GM21528 (cell line): ENCODE data around the gene DOCK4.
A peak's percentile ranks its signal among the peaks of the same experiment; 100 is the strongest.

Source experiments
- ATAC-seq: cut with Tn5 transposase; IDR thresholded peaks from one replicate; pipeline ENCODE4 v1.9.1; 2021; ENCODE audit warnings: mild to moderate bottlenecking, moderate library complexity; ENCODE audit not compliant: unreplicated experiment, low FRiP score

The DOCK4 gene

DNA sequence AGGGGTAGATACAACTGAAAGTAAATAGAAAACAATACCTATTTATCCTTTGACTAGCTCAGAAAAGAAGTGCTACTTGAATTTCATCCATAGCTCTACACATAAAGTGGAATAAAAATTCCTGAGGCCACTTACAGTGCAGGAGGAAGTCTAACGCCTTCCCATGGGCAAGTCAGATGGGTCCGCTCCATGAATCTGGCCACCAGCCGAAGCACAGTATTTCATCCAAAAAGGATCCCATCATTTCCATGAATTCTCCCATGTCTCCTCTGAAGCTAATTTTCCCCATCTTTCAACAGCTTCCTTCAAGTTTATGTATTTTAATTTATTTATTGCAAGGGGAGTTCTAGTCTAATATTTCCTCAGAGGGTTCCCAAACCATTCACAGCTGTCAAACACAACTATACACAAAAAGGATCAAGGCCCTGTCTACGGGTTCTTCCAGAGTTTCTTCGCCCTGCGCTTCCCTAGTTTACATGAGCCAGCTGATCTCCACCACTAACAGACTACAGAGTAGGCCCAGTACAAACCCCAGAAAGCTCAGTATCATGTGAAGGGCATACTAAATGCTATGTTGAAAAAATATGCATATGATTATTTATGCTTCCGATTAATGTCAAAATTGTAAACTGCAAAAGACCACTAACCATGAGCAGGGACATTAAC, 184.7 kb downstream of the DOCK4 start:
- ATAC-seq: no peak

DNA sequence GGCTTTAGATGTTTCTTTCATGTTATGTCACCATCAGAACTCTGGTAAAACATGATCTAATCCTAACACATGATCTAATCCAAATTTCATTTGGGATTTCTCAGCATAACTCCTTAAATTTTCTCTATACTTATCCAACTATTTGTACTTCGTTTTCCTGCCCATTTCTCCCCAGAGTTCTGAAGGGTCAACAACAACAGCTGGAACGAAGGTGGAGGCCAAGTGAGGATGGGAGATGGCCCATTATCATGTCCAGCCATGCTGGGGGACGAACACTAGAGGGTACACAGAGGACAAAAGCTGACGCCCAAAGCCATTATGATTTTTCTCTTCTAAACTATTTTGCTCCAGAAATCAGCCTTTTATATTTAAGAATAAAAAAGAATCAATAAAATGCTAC, 185.4 kb downstream of the DOCK4 start:
- ATAC-seq: no peak

DNA sequence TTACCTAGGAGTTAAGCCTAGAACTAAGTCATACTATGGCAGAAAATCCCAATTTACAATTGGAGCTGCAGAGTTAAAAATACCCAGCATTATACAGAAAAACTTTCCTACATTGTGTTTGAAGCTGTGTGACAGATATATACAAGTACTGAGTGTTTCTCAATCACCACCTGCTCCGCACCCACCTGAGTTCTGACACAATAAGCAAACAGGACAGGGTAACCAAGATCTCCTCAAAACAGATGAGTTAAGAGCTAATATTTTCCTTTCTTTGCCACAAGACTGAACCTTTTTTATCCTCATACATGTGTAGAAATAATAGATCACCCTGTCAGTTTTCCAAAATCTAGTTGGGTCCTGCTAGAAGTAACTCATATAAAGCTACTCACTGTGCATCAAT, 186.3 kb downstream of the DOCK4 start:
- ATAC-seq: no peak

DNA sequence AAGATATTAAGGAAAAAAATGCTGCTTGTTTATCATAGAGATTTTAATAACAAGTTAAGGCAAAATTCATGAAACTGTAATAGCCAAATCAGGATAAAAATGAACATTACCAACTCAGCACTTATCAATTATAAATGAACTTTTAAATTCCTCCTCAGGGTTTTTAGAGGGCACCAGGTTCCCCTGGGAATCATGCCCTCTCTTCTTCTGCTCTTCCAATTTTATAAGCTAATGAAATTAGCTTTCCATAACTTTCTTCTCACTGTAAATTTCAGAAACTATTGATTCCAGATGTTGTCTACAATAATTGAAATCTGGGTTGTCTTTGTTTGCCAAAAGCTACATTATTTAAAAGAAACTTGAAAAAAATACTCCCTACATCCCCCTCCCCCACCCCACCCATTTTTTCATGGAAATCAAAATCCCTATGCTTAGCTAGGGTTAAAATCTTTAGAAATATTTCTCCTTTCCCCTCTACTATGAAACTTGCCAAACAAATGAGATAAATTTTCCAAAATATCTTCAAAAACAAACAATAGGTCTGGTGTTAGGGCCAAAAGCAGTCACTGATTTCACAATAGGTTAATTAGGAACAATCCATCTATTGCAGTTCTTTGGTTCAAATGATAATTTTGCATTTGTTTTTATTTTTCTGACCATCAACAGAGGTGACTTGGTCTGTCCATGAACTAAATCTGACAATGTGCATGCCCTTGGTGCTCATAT, 187.7 kb downstream of the DOCK4 start:
- ATAC-seq: no peak

DNA sequence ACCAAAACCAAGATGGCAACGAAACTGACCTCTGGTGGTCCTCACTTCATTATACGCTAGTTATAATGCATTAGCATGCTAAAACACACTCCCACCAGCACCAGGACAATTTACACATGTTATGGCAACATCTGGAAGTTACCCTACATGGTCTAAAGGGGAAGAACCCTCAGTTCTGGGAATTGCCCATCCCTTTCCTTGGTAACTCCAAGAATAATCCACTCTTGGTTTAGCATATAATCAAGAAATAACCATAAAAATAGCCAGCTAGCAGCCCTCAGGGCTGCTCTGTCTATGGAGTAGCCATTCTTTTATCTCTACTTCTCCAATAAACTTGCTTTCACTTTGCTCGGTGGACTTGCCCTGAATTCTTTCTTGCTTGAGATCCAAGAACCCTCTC, 191.1 kb downstream of the DOCK4 start:
- ATAC-seq: no peak

DNA sequence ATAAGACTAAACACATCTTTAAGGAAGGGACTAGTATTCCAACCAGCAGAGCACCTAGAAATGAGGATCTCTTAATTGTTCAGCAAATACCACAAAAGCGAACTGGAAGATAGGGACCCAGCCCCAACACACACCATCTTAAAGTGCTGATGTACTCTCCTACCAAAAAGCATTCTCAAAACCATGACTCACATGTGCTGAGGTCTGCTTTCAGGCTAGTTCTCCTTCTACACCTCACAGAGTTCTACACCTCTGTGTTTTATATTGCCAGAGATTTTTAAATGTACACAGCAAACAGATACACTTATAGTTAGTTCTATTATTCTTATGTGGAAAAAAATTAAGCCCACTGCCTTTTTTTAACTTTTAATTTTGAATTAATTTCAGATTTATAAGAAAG, 191.9 kb downstream of the DOCK4 start:
- ATAC-seq: no peak

DNA sequence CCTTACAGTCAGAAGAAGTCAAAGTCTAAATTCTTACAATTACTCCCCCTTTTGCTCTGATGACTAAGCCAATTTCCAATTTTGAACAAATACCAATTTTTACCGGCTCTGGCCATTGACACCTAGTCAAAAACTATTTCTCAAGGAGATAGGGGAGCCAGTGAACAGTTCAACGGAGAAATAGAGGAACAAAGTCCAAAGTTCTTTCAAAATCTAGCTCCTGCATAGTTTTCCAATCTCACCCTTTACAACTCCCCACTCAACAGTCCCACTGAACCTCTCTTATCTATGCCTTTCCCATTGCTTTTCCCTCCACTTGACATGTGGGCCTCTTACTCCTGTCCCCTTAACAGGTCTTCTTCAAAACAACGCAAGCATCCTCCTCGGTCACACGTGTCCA, 192.9 kb downstream of the DOCK4 start:
- ATAC-seq: no peak

DNA sequence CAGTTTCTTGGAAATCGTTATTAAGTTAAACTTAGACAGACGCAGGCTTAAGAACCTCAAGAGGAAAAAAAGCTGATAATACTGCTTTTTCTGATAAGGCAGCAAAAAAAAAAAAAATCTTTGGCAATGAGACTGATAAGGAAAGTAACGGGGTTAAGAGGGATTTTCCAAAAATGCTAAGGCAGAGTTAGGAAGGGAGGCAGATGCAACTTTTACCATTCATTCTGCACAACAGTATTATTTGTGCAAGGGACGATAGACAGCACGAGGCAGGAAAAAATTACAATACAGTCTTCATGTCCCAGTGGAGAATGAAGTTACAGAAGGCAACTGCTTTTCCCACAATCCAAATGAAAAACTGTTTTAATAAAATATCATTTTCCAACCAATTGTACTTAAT, 194.0 kb downstream of the DOCK4 start:
- no peak for ATAC-seq

DNA sequence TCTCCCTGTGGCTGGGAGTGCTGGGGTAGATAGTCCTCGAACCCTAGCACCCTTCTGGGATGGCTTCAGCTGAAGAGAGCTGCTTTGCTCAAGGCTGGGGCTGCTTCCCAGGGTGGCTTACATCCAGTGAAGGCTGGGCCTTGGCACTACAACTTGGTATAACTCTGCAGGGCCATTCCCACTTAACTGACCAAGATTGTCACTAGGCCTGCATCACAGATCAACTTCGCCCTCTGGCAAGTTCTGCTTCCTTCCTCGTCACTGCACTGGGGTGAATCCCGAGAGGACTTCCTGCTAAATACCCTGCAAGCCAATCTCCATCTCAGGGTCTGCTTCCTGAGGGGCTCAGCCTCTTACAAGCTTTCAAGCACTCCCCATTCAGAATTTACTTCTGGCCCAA, 195.2 kb downstream of the DOCK4 start:
- no peak for ATAC-seq

DNA sequence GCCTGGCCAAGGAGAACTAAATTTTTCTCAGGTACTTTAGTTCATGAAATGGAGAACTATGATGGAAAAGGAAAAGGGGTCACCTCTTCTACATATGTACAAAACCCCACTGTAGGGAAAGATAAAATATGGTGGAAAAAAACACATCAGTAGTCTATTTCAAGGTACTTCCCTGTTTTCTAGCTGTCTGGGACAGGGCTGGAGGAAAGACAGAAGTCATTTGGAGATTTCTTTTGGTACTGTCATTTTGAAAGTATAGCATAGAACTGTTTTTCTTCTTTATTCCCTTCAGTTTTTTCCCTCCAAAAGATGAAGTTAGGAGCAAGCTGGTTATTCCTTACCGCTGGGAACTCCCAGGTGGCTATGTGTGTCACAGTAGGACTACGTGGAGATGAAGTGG, 196.1 kb downstream of the DOCK4 start:
- ATAC-seq: no peak

DNA sequence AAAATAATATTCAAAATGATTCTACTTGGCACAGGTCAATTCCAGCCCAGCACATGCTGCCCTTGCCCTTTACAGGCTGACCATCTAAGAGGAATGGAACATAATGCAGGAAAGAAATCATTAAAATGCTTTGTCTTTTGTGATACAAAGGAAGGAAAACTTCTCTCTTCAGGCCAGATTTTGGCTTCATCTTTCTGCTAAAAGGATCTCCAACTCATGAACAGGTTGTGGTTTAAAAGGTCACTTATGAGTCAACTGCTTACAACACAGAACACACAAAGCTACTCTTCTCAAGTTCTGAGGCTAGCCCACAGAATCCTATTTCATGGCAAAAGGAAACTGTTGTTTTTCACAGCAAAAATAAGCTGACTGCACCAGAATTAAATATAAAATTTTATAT, 197.1 kb downstream of the DOCK4 start:
- peak; percentile 66 for ATAC-seq

DNA sequence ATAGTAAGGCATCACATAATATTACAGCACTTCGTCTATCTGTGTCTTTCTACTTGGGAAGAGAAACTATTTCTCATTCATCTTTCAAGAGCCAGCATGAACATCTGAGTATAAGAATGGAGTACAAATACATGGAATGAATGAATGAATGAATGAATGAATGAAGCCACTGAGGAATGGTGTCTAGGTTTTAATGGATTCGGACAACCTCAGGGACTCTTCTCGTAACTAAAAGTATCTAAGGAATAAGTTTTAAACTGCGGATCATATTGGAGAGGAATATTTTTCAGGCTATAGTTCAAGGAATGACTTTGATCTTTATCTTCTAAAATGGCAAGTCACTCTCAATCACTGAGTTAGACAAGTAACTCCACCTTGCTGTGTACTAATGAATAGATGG, 199.0 kb downstream of the DOCK4 start:
- no peak for ATAC-seq

DNA sequence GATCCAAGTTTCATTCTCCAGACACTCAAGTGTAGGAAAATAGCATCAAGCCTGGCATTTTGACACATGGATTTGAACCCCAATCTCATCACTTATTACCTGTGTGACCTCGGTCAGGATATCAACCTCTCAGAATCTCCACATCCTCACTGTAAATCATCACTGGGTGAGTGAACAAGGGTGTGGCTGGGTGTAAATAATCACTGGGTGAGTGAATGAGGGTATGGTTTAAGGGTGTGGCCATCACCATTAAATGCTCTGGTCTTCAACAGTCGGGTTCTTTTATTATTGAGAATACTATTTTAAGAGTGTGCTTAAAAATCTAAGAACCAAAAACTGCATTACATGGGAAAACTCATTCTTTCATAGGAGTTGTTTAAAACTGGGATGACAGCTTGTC, 200.1 kb downstream of the DOCK4 start:
- ATAC-seq: no peak

DNA sequence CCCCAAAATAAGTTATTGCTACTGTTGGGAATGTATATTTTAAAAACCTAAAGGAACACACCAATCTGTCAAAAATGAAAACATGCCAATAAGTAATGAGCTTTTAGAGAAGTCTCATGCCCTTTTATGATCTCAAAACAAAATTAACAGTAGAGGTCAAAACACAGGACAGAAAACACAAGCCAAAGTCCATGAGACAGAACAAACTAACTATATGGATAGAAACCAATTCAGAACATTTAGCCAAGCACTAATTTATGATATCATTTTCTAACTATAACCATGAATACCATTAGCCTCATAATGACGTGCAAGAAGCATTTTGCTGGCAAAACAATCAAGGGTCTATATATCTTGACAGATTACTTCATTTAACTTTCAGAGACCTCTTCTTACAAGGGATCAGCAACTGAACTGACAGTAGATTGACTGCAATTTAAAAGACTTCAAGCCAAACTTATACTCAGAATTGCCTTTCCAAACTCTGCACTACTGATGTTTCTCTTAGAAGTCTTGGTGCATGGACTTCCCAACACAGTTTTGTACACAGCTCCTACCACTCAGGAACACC, 200.9 kb downstream of the DOCK4 start:
- no peak for ATAC-seq

DNA sequence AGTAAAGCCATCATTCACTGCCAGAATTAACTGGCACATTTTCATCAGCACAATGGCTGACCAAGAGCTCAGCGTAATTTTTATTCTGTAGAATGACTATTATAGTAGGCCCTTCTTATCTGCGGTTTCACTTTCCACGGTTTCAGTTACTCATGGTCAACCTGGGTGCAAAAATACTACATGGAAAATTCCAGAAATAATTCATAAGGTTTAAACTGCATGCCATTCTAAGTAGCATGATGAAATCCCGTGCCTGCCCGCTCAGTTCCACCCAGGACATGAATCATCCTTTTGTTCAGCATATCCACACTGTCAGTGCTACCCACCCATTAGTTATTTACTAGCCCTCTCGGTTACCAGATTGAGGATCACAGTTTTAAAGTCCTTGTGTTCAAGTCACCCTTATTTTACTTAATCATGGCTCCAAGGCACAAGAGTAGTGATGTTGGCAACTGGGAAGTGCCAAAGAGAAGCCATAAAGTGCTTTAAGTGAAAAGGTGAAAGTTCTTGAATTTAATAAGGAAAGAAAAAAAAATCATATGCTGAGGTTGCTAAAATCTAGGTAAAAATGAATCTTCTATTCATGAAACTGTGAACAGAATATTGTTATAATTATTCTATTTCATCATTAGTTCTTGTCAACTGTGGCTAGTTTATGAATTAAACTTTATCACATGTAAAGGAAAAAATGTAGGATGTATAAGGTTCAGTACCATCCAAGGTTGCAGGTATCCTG, 204.9 kb downstream of the DOCK4 start:
- no peak for ATAC-seq

DNA sequence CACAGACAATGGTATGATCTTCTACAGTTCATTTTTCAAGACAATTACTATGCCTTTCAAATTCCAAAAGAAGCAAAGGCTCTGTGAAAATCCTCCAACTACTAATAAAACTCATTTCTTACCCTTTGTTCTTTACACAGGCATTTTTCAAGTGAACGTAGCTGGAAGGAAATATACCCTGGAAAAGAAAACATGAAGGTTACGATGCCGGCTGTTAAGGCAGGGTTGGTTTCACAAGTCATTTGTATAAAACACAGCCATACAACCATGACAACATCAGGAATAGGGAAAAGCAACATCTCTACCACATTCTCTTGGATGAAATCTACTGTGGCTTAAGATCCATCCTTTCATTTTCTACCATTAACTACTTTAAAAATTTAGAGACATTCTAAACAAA, 207.9 kb downstream of the DOCK4 start:
- no peak for ATAC-seq

DNA sequence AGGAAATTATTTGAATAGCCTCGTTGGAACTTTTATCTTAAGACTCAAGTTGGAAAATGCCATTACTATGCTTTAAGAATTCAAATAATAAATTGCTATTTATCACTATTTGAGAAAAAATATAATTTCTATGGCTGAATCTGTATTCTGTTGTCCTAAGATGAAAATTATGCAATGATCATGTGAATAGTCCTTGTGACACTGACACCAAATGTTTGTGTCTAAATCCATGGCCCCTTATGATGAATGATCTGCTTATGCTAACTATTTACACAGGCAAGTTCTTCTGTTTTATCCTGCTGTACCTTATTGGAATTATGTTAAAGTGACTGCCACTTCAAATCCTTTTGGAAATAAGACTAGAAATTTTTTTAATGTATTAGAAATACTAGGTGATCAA, 208.7 kb downstream of the DOCK4 start:
- ATAC-seq: no peak

DNA sequence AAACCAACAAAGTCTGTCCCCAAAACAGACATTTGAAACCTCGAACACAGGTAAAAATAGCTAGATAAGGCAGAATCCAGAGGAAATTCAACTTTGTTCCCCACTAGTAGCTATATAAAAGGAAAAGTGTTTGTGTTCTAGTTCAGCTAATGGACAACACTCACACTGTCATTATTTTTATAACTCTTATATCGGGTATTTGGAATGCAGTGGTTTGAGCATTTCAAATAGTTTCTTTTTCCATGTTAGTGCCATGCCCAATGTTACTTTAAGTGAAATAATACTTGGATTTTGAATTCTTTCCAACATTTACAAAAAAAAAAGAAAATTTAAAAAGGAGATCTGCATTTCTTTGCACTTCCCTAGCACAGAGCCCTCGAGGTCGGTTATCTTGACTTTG, 213.6 kb downstream of the DOCK4 start:
- no peak for ATAC-seq

DNA sequence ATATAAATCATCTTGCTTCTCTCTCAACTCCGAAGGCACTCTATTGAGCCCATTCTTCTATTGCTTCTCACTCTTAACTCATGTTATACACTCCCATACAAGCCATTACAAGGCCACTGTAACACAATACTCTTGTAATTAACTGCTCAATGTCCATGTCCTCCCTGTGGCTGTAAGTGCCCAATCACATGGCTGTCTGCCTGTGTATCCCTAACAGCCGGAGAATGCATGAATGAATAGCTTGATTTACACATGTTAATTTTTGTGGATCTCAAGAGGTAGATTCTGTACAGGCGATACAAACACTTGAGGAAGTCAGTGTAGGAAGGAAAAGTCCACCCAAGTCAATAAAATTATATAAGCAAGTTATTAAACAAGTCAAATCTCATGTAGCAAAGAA, 215.6 kb downstream of the DOCK4 start:
- no peak for ATAC-seq

DNA sequence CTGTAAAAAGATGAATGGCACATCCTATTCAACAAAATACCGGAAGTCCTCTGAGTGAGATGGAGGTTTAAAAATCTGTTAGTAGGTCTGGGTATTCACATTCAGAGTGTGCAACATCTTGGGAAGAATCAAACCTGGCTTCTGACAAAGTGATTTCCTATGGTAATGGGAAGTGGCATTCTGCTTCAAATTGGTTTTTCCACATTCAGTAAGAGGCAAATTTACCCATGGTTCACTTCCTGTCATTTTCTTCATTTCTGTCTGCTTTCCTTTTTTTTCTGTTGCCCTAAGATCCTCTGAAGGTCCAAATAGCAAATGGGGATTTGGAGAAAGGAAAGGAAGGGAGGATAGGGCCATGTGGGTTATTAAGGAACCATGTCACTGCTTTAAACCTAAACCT, 218.3 kb downstream of the DOCK4 start:
- ATAC-seq: no peak

DNA sequence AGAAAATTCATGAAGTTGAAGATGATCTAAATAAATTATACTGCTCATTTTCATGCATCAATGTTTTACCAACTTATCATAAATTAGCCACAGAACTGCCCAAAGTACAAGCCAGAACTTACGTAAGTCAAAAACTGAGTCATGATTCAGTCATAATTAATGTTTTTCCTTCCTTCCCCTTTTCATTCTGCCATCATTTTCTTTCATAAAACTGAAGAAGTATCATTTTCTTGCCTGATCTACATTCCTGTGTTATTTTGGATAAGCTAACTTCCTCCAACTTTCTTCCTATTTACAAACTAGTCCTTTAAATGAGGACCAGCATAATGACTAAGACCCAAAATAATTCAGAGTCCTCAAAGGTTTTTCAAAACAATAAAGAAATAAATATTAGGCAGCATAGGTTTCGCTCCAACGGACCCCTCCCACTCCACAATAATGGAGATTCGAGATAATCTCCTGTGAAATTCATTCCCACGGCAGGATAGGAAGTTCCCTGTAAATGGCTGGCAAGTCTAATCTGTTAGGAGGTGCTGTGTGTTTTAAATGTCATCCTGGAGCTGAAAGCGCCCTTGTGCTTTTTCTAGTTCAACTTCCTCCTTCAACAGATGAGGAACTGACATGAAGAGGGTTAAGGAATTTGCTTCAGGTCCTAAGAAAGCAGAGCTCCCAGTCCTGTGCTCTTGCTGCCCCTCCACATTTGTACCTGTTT, 218.9 kb downstream of the DOCK4 start:
- no peak for ATAC-seq
